ENCODE measurements around the gene USP6NL.

USP6NL gene

GRCh38 chr10:11557967-11558366, 53.5 kb downstream of the USP6NL start:
- Histone ChIP-seq H3K9me3 (ENCODE audit: insufficient read depth, low read depth, low read length) (no peaks in the 10 kb centered on the region), H3F3A (ENCODE audit: low read depth) (no peaks in the 10 kb centered on the region), H3K4me1 (ENCODE audit: insufficient read depth, low read length, poor library complexity, severe bottlenecking) (peaks cover 12% of the 10 kb centered on the region), H3K4me2 (ENCODE audit: low read depth, low read length, poor library complexity, severe bottlenecking) (no peak overlapping the region), H3K36me3 (ENCODE audit: insufficient read depth, low read length) (no peaks in the 10 kb centered on the region; the same call in 1 of the 2 replicates), H3K9me2 (replicated peaks; ENCODE audit: low read depth, low read length) (no peaks in the 10 kb centered on the region), H3K79me2 (ENCODE audit: insufficient read depth, low read length) (peaks cover 60% of the 10 kb centered on the region), H4K20me1 (ENCODE audit: insufficient read depth, low read length, poor library complexity, severe bottlenecking) (peaks cover 3% of the 10 kb centered on the region), H3K4me3 (ENCODE audit: low read length, poor library complexity, severe bottlenecking) (no peak overlapping the region), H2AFZ (ENCODE audit: low read length) (no peak overlapping the region), H3K27me3 (ENCODE audit: insufficient read depth, low read length, poor library complexity, severe bottlenecking) (no peaks in the 10 kb centered on the region), H3K9ac (ENCODE audit: low read depth, low read length, poor library complexity, severe bottlenecking) (no peak overlapping the region)
- TF ChIP-seq, protein P1, sequence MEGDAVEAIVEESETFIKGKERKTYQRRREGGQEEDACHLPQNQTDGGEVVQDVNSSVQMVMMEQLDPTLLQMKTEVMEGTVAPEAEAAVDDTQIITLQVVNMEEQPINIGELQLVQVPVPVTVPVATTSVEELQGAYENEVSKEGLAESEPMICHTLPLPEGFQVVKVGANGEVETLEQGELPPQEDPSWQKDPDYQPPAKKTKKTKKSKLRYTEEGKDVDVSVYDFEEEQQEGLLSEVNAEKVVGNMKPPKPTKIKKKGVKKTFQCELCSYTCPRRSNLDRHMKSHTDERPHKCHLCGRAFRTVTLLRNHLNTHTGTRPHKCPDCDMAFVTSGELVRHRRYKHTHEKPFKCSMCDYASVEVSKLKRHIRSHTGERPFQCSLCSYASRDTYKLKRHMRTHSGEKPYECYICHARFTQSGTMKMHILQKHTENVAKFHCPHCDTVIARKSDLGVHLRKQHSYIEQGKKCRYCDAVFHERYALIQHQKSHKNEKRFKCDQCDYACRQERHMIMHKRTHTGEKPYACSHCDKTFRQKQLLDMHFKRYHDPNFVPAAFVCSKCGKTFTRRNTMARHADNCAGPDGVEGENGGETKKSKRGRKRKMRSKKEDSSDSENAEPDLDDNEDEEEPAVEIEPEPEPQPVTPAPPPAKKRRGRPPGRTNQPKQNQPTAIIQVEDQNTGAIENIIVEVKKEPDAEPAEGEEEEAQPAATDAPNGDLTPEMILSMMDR (conservative IDR thresholded peaks at IDR 0.05; ENCODE audit: low read length), result no peak
- no peak for TF ChIP-seq EZH2phosphoT487 (IDR thresholded peaks at IDR 0.05; ENCODE audit: borderline replicate concordance)

DNA sequence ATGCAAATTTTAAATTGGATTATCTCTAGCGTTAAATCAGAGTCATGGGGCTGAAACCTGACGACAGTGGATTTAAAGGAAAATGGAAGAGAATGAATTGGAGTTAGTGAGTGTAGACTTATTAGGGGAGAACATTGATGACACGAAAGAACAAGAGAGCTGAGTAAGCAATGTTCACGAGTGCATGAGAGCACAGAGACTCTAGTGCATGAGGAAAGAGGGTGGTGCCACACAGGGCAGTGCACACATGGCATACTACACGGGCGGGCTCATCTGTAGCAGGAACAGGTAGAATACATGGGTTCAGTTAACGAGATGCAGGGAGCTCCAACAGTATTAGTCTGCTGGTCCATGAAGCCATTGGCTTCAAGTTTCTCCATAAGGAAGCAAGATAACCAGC, 53.9 kb downstream of the USP6NL start:
- no peak overlapping the region for H3K4me2 ChIP-seq (ENCODE audit: low read depth, low read length, poor library complexity, severe bottlenecking)
- H3F3A ChIP-seq (ENCODE audit: low read depth), result no peaks in the 10 kb centered on the region
- no peaks in the 10 kb centered on the region for H3K27me3 ChIP-seq (ENCODE audit: insufficient read depth, low read length, poor library complexity, severe bottlenecking)
- H2AFZ ChIP-seq (ENCODE audit: low read length), result no peak overlapping the region
- H4K20me1 ChIP-seq (ENCODE audit: insufficient read depth, low read length, poor library complexity, severe bottlenecking), result peaks cover 3% of the 10 kb centered on the region
- peaks cover 61% of the 10 kb centered on the region for H3K79me2 ChIP-seq (ENCODE audit: insufficient read depth, low read length)
- no peak overlapping the region for H3K4me3 ChIP-seq (ENCODE audit: low read length, poor library complexity, severe bottlenecking)
- no peaks in the 10 kb centered on the region; the same call in 1 of the 2 replicates for H3K36me3 ChIP-seq (ENCODE audit: insufficient read depth, low read length)
- no peaks in the 10 kb centered on the region for H3K9me3 ChIP-seq (ENCODE audit: insufficient read depth, low read depth, low read length)
- peaks cover 12% of the 10 kb centered on the region for H3K4me1 ChIP-seq (ENCODE audit: insufficient read depth, low read length, poor library complexity, severe bottlenecking)
- H3K9me2 ChIP-seq (replicated peaks; ENCODE audit: low read depth, low read length), result no peaks in the 10 kb centered on the region
- H3K9ac ChIP-seq (ENCODE audit: low read depth, low read length, poor library complexity, severe bottlenecking), result no peak overlapping the region
- TF ChIP-seq, protein P1 (conservative IDR thresholded peaks at IDR 0.05; ENCODE audit: low read length), result no peak
- TF ChIP-seq EZH2phosphoT487 (IDR thresholded peaks at IDR 0.05; ENCODE audit: borderline replicate concordance), result no peak

DNA sequence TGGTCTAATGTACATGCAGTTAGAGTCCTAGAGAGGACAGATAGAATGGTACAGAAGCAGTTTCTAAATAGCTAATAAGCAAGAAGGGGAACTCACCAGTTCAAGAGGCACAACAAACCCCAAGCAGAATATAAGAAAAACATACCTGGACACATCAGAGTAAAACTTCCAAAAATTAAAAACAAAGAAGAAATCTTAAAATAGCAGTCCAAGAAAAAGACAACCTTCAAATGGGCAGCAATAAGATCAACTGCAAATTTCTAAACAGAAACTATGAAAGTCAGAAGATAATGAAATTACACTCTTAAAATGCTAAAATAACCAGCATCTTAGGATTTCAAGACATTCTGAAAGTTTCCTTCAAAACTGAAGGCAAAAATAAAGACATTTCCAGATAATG, 55.9 kb downstream of the USP6NL start:
- Histone ChIP-seq H2AFZ (ENCODE audit: low read length) (no peak overlapping the region), H3K27me3 (ENCODE audit: insufficient read depth, low read length, poor library complexity, severe bottlenecking) (no peaks in the 10 kb centered on the region), H3K9ac (ENCODE audit: low read depth, low read length, poor library complexity, severe bottlenecking) (no peak overlapping the region), H3K4me1 (ENCODE audit: insufficient read depth, low read length, poor library complexity, severe bottlenecking) (peaks cover 10% of the 10 kb centered on the region), H3K79me2 (ENCODE audit: insufficient read depth, low read length) (peaks cover 60% of the 10 kb centered on the region), H3K9me3 (ENCODE audit: insufficient read depth, low read depth, low read length) (no peaks in the 10 kb centered on the region), H3K4me2 (ENCODE audit: low read depth, low read length, poor library complexity, severe bottlenecking) (no peak overlapping the region), H3K36me3 (ENCODE audit: insufficient read depth, low read length) (no peaks in the 10 kb centered on the region), H3F3A (ENCODE audit: low read depth) (no peaks in the 10 kb centered on the region), H3K9me2 (replicated peaks; ENCODE audit: low read depth, low read length) (no peaks in the 10 kb centered on the region), H4K20me1 (ENCODE audit: insufficient read depth, low read length, poor library complexity, severe bottlenecking) (peaks cover 3% of the 10 kb centered on the region), H3K4me3 (ENCODE audit: low read length, poor library complexity, severe bottlenecking) (no peak overlapping the region)
- no peak for TF ChIP-seq EZH2phosphoT487 (IDR thresholded peaks at IDR 0.05; ENCODE audit: borderline replicate concordance)
- TF ChIP-seq, protein P1 (conservative IDR thresholded peaks at IDR 0.05; ENCODE audit: low read length), result no peak
